Measurements from ENCODE around the gene CD209.
A peak's percentile ranks its signal among the peaks of the same experiment; 100 is the strongest.
"Not testable (repeated sequence)": the region's sequence is repeated elsewhere in the genome, so short reads cannot be mapped to it uniquely, and the experiment has no call there.

Gene CD209

DNA sequence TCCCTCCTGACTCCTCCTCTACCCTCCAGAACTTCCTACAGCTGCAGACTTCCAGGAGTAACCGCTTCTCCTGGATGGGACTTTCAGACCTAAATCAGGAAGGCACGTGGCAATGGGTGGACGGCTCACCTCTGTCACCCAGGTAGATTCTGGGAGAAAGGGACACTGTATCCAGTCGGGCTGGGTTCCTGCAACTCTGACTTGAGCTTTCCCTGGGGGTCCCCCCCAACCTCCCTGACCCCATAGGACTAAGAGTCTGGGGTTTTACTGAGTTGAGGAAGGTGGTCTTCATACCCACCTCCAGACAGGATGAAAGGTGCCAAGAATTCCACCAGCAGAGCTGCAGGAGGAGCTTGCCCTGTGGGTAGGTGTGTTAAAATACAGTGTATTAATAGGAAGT is 20.2 kb upstream of the CD209 start:
- DNase-seq, result no peak

DNA sequence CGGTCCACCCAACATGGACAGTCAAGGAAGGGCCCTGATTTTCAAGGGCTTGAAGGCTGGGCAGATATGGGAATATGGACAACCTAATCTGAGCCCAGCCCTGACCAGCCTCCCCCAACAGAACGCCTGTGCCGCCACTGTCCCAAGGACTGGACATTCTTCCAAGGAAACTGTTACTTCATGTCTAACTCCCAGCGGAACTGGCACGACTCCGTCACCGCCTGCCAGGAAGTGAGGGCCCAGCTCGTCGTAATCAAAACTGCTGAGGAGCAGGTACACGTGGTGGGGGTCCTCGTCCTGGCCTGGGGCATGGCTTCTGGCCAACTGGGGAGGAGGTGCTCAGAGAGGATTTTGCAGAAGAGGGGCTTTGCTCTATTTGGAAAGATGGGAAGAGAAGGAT is 19.2 kb upstream of the CD209 start:
- DNase-seq, result no peak

DNA sequence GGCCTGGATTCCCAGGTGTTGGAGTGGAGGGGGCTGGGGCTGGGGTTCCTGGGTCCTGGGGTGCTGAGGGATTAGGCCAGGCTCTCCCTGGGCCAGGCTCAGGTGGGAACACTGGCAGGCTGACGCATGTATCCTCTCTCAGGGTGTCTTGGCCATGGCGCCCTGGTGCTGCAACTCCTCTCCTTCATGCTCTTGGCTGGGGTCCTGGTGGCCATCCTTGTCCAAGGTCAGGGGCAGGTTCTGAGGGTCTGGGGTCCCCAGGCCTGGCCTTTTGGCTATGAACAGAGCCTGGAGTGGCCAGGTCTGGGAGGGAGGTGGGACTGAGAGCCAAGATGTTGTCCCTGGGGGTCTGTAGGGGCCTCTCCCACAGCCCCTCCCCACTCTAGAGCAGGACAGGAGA is 17.7 kb upstream of the CD209 start:
- not testable (repeated sequence) for DNase-seq

DNA sequence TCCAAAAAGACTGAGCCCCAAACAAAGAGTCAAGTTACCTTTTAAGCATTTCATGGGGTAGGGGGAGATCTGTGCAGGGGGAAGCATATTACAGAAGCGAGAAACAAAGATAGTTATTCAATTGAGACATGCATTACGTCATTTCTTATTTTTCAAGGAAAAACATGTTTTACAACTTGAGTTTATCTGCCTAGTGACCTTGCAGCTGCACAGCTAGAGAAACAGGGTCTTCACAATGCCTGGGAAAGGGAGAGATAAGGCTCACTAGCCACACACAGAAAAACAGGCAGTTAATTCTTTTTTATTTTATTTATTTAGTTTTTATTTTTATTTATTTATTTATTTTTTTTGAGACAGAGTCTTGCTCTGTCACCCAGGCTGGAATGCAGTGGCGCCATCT is 16.8 kb upstream of the CD209 start:
- not testable (repeated sequence) for DNase-seq

DNA sequence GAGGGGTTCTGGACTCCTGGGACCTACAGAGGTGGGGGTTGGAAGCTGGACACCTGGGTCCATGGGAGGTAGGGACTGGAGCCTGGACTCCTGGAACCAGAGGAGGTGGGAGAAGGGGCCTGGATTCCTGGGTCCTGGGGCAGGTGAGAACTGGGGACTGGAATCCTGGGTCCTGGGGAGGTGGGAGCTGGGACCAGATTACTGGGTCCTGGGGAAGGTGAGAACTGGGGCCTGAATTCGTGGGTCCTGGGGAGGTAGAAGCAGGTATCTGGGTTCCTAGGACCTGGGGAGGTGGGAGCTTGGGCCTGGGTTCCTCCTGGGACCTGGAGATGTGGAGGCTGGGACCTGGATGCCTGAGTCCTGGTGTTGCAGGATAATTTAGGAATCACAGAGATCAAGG is 16.4 kb upstream of the CD209 start:
- no peak for DNase-seq

DNA sequence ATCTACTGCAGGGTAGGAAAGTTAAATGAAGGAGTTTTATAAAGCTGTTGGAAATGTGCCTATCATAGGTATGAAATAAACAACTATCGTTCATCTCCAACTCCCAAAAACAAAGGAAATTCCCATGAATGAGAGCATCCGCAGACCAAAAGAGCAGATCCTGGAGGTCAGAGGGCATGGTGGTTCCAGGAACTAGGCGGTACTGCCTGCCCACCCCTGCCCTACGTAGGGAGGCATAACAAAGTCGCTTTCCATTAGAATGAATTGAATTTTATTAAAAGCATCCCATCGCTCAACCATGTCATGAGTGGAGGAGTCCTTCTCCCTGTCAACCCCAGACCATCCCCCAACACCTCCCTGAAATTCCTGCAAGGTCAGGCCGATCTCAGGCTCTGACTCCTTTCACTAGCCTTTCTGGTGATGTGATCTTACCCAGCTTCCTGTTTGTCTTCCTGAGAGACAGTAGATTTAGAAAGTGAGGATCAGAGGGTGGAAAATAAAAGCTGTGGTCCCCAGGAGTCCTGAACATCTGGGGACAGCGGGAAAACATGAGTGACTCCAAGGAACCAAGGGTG is 15.5 kb upstream of the CD209 start, which contains the start of gene CLEC4M:
TSS of gene CLEC4M (plus strand) at position 525 of the 575 bp plus-strand sequence. CDS start at position 549, 24 bp downstream.
- no peak for DNase-seq

DNA sequence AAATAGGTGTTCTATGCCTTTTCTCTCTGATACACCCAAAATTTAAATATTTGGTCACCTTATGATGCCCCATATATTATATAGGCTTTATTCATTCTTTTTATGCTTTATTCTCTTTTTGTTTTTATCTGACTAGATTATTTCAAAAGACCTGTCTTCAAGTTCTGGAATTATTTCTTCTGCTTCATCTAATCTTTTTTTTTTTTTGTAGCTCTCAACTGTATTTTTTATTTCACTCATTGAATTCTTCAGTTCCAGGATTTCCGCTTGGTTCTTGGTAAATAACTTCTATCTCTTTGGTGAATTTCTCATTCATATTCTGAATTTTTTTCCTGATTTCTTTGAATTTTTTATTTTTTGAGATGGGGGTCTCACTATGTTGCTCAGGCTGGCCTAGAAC is 11.8 kb upstream of the CD209 start:
- no peak for DNase-seq

DNA sequence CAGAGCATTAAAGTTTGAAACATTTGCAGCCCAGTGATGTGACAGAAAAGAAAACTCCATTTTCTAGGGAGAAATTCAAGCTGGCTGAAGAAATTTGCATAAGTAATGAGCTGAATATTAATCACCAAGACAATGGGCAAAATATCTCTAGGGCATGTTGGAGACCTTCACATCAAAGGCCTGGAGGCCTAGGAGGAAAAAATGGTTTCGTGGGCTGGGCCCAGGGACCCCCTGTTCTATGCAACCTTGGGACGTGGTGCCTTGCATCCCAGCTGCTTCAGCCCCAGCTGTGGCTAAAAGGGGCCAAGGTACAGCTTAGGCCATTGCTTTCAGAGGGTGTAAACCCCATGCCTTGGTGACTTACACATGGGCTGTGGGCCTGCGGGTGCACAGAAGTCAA is 10.0 kb upstream of the CD209 start:
- no peak for DNase-seq

DNA sequence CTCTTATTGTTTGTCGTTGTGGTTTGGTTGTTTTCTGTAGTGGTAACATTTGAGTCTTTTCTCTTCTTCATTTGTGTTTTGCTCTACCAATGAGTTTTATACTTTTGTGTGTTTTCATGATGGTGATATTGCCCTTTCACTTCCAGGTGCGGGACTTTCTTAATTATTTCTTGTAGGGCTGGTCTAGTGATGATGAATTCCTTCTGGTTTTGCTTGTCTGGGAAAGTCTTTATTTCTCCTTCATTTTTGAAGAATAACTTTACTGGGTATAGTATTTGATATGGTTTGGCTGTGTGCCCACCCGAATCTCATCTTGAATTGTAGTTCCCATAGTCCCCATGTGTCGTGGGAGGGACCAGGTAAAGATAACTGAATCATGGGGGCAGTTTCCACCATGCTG is 8.9 kb upstream of the CD209 start:
- no peak for DNase-seq

DNA sequence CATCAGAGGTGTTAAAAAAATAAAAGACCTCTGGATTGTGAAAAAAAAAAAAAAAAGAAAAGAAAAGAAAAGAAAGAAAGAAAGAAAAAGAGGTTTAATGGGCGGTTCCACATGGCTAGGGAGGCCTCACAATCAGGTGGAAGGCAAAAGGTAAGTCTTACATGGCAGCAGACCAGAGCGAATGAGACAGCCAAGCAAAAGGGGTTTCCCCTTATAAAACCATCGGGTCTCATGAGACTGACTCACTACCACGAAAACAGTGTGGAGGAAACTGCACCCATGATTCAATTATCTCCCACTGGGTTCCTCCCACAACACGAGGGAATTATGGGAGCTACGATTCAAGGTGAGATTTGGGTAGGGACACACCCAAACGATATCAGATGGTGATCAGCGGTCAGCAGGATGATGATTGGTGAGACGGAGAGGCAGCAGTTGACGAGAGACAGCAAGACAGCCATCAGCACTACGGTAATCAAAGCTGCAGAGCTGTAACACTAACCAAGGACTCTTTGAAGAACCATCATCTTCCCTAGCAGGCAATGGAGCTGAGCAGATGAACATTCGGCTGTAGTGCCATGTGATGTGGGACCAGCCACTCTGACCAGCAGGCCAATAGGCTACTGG is 3.9 kb upstream of the CD209 start:
- peak; percentile 53 for DNase-seq

DNA sequence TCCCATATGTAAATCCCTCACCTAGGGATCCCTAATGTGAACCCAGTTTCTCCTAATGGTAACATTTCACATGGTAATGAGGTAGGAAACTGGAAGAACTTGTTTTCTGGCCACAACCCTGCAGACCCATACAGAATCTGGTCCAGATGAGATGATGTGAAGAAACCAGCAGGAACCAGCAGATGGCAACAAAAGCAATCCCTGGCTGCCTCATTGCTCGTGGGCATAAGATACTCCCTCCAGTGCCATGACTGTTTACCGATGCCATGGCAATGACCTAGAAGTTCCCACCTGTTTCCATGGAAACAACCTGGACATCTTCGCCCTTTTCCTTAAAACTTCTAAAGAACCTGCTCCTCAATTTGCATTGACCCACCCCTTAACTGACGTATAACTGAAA is 1.4 kb upstream of the CD209 start:
- no peak for DNase-seq

DNA sequence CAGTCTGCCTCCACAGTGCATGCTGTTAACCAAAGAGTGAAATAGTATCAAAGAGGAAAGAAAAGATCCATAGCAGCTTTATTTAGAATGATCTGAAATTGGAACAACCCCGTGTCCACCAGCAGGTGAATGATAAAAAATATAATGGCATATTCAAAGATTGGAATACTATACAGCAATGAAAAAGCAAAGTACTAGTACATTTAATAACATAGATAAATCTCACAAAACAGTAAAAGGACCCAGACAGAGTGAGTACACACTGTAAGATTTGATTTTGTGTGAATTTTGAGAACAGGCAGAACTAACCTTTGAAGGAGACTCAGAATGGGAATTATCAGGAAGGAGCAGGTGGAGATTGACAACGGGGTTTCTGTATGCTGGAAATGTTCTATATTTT is 837 bp upstream of the CD209 start:
- DNase-seq, result no peak

DNA sequence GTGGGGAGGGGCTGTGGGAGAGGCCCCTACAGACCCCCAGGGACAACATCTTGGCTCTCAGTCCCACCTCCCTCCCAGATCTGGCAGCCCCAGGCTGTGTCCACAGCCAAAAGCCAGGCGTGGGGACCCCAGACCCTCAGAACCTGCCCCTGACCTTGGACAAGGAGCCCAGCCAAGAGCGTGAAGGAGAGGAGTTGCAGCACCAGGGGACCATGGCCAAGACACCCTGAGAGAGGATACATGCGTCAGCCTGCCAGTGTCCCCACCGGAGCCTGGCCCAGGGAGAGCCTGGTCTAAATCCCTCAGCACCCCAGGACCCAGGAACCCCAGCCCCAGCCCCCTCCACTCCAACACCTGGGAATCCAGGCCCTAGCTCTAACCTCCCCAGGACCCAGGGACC is 1.0 kb downstream of the CD209 start:
- not testable (repeated sequence) for DNase-seq

DNA sequence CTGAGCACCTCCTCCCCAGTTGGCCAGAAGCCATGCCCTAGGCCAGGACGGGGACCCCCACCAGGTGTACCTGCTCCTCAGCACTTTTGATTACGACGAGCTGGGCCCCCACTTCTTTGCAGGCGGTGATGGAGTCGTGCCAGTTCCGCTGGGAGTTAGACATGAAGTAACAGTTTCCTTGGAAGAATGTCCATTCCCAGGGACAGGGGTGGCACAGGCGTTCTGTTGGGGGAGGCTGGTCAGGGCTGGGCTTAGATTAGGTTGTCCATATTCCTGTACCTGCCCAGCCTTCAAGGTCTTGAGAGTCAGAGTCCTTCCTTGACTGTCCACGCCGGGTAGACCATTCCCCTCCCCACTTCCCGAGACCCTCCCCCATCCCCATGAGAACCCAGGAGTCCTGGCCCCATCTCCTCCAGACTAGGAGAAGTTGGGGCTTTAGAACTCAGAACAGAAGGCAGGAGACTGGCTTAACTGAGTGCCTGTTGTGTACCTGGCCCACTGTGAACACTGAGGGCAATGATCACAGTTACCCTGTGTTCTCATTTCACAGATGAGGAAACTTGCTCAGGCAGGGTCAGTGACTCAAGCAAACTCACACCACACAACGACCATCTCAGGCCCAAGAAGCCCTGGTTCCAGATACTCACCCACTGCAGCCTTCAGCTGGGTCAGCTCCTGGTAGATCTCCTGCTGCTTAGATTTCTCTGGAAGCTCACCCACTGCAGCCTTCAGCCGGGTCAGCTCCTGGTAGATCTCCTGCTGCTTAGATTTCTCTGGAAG is 2.3 kb downstream of the CD209 start:
- no peak for DNase-seq

DNA sequence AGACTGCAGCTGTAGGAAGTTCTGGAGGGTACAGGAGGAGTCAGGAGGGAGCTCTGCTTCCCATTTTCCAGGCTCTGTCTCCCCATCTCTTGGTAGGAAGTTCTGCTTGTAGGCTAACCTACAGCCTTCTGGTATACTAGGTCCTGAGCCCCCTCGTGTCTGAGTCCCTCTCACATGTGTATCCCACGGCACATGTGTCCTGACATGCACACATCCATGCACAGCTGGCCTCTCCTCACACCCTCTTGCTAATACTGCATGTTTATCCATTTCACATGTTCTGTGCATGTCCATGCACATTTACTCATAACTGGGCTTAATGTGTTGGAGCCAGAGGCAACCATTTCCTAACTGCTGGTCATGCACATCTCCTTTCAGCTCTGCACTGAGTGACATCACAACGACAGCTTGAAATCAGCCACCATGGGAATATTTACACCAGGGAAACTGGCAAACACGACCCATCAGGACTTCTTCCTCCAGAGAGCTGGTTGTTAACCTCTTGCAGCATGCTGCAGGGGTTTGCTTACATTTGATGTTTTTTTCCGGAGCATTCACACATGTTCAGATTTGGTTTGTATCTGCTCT is 3.0 kb downstream of the CD209 start:
- no peak for DNase-seq

DNA sequence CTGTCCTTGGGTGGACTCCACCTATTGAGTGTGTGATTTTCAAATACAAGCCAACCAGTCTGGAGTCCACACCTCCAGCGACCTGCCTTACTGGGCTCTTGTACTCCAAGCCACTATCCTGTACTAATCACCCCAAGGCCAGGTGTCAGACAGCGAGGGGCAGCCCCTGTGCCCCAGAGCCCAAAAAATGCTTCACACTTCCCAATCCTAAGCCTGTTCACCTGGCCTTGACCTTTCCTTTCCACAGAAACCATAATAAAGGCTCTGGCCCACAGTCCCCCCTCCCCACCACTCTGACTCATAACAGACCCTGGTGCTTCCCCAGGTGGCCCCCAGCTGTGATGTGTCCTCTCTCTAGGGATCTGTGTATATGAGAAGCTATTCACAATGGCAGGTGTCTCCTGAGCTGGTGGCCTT is 3.9 kb downstream of the CD209 start:
- DNase-seq, result no peak

DNA sequence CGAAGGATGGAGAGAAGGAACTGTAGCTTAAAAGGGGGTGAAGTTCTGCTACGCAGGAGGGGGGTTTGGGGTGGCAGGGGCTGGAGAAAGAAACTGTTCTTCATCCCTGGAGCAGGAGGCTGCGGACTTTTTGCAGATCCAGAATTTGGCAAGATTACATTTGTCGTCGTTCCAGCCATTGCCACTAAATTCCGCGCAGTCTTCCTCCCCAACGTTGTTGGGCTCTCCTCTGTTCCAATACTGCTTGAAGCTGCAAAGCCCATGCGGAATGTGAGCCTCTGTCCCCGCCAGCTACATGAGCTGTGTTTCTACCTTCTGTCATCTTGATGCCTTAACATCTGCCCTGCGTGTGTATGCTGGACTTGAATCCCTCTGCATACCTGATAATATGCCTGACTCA is 4.3 kb downstream of the CD209 start:
- no peak for DNase-seq

DNA sequence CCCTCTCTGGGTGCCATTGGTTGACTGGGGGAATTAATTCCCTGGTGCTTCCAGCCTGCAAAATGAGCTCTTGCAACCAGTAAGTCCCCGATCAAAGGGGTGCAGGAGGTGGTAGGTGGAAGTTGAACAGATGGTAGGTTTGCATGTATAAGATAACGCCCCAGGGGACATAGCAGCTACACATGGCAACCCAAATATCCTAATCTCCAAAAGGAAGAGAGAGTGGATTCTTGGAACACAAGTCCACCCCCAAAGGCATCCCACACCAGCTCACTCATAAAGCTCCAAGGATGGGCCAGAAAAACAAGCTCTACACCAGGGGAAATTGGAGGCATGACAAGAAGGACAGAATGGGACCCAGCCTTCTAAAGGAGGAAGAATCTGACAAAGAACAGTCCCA is 4.8 kb downstream of the CD209 start:
- no peak for DNase-seq

DNA sequence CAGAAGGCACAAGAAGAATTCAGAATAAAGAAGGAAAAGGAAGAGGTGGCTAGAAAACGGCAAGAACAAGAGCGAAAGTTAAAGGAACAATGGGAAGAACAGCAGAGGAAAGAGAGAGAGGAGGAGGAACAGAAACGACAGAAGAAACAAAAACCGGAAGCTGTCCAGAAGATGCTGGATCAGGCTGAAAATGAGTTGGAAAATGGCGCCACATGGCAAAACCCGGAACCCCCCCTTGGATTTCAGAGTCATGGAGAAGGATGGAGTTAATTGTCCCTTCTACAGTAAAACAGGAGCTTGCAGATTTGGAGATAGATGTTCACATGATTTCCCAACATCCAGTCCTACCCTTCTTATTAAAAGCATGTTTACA is 6.7 kb downstream of the CD209 start:
- no peak for DNase-seq

DNA sequence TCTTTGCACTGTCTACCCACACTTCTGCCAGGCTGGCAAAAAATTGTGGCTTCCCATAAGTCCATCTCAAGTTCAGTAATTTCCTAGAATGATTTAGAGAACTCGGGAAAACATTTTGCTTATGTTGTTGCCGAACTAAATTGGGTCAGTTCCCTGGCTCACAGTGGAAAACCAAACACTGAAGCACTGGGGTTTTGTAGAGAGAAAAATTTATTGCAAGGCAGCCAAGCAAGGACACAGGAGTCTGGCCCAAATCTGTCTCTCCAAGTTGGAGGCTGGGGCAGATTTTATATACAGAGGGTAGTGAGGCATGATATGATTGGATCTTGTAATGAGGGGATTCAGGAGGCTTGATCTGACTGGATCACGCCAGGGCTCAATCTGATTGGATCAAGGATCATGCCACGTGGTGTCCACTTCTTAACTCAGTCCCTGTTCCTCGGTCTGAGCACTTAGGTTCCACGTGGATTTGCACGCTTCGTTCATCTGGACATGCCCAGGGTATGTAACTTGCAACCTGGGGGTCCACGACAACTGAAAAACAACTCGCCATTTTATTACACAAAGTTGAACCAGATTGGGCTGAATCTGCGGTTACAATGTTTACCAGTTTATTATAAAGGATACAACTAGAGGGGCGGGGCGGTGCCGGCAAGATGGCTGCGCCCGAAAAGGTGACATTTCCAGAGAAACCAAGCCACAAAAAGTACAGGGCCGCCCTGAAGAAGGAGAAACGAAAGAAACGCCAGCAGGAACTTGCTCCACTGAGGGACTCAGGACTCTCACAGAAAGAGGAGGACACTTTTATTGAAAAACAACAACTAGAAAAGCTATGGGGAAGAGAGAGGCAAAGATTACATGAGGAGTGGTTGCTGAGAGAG is 7.3 kb downstream of the CD209 start:
- no peak for DNase-seq

DNA sequence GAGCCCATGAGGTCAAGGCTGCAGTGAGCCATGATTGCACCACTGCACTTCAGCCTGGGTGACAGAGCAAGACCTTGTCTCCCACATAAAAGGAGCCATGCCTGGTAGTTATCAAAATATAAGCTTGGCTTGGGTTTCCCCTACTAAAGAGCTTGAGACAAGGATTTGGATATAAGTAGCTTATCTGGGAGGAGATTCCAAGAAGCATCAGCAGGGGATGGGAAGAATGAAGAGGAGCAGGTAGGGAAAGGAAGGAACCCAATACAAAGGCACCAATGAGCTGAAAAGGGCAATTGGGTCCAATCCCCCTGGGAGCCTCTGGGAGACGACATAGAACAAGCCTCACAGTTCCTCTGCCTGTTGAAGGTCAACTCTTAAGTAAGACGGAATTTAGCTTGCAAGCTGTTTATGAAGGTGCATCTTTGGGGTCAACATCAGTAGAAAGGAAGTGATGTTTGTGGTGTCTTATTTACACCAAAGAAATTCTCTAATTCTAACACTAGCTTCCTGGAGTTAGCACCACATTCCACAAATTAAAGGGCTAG is 8.1 kb downstream of the CD209 start:
- DNase-seq, result no peak

DNA sequence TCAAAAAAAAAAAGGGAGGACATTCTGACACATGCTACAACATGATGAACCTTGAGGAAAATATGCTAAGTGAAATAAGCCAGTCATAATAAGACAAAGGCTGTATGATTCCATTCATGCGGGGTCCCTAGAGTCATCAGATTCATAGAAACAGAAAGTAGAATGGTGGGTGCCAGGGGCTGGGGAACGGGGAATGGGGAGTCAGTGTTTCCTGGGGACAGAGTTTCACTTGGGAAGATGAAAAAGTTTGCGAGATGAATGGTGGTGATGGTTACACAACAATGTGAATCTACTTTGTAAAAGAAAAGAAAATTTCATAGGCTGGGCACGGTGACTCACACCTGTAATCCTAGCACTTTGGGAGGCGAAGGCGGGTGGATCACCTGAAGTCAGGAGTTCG is 9.3 kb downstream of the CD209 start:
- DNase-seq, result peak; percentile 56

DNA sequence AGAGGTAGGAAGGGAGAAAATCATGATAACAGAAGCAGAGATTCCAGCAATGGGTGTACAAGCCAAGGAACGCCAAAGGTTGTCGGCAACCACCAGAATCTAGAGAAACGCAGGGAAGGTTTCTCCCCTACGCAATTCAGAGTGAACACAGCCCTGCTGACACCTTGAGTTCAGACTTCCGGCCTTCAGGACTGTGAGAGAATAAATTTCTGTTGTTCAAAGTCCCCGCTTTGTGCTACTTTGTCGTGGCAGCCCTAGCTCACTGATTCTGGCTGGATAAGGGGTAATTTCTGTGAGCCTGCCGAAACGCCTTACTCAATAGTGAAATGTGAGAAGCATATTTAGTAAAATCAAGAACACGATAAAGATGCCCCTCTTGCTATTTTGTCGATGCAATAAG is 10.1 kb downstream of the CD209 start:
- DNase-seq, result no peak
